ENCODE data around the gene ADCYAP1R1. TPM values are rescaled to one million over a fixed set of nuclear protein-coding genes. Genes with fewer than 3 reads are reported as not detected.

Gene ADCYAP1R1
- total and polyA plus RNA-seq, 8 donors: 0.87 to 2.4 (median 1.4) TPM

- peaks cover 0 to 11% of the 10 kb centered on the region in 2 donors for H3K4me1 ChIP-seq
- DNase-seq (no peak), ATAC-seq (no peak)
- no peaks in the 10 kb centered on the region for H3K9me3 ChIP-seq
- no peaks in the 10 kb centered on the region for H3K36me3 ChIP-seq
- H3K4me3 ChIP-seq: no peak overlapping the region
- TF ChIP-seq CTCF (IDR thresholded peaks at IDR 0.05): no peak
- peaks cover 0 to 10% of the 10 kb centered on the region in 2 donors for H3K27me3 ChIP-seq
- no peak overlapping the region for H3K27ac ChIP-seq
- intact Hi-C loops (cut with DNase I): no loop called here
These were observed 26.4 kb downstream of the ADCYAP1R1 start for GRCh38 chr7:31078363-31078990.

GRCh38 chr7:31079126-31079823, 27.2 kb downstream of the ADCYAP1R1 start:
- ATAC-seq: no peak
- intact Hi-C loops (cut with DNase I): no loop called here

GRCh38 chr7:31079824-31080511, 27.9 kb downstream of the ADCYAP1R1 start:
- no peaks in the 10 kb centered on the region for H3K36me3 ChIP-seq
- H3K4me1 ChIP-seq: peaks cover 0 to 11% of the 10 kb centered on the region in 2 donors
- DNase-seq: no peak
- intact Hi-C loops (cut with DNase I): no loop called here
- no peak overlapping the region for H3K4me3 ChIP-seq
- no peak for ATAC-seq
- H3K27ac ChIP-seq: no peak overlapping the region
- H3K9me3 ChIP-seq: no peaks in the 10 kb centered on the region
- no peak for TF ChIP-seq CTCF (IDR thresholded peaks at IDR 0.05)
- H3K27me3 ChIP-seq: peaks cover 0 to 10% of the 10 kb centered on the region in 2 donors

More at GRCh38 chr7:31079126-31079823, 27.2 kb downstream of the ADCYAP1R1 start:
- H3K4me1 ChIP-seq: peaks cover 0 to 11% of the 10 kb centered on the region in 2 donors
- DNase-seq: no peak
- H3K27ac ChIP-seq: no peak overlapping the region
- H3K4me3 ChIP-seq: no peak overlapping the region
- no peaks in the 10 kb centered on the region for H3K9me3 ChIP-seq
- TF ChIP-seq CTCF (IDR thresholded peaks at IDR 0.05): no peak
- H3K27me3 ChIP-seq: peaks cover 0 to 10% of the 10 kb centered on the region in 2 donors
- H3K36me3 ChIP-seq: no peaks in the 10 kb centered on the region

DNA sequence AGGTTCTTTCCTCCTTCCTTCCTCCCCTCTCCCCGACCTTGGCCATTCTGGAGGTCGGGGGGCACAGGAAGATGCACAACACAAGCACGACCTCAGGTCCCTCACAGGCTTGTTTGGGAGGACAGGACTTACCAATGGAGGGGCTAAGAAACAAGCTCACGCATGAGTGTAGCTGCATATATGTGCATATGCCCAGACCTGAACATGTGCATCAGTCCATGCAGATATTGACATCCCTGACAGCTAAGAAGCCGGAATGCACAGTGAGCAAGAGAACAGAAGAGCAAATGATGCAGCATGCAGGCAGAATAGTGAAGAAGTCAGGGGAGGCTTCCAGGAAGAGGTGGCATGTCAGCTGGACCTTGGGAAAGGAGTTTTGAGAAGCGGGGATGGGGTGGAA, 28.7 kb downstream of the ADCYAP1R1 start:
- Histone ChIP-seq H3K27me3 (peaks cover 0 to 10% of the 10 kb centered on the region in 2 donors), H3K4me1 (peaks cover 0 to 11% of the 10 kb centered on the region in 2 donors), H3K36me3 (no peaks in the 10 kb centered on the region), H3K4me3 (no peak overlapping the region), H3K27ac (no peak overlapping the region), H3K9me3 (no peaks in the 10 kb centered on the region)
- intact Hi-C loops (cut with DNase I): no loop called here
- DNase-seq (no peak), ATAC-seq (no peak)
- TF ChIP-seq CTCF (IDR thresholded peaks at IDR 0.05): no peak

- no peak for TF ChIP-seq CTCF (IDR thresholded peaks at IDR 0.05)
- no peaks in the 10 kb centered on the region for H3K9me3 ChIP-seq
- ATAC-seq: no peak
- intact Hi-C loops (cut with DNase I): no loop called here
- H3K4me3 ChIP-seq: no peak overlapping the region
- H3K36me3 ChIP-seq: no peaks in the 10 kb centered on the region
- peaks cover 0 to 10% of the 10 kb centered on the region in 2 donors for H3K27me3 ChIP-seq
- DNase-seq: no peak
- peaks cover 0 to 11% of the 10 kb centered on the region in 2 donors for H3K4me1 ChIP-seq
- H3K27ac ChIP-seq: peak overlapping the region in 1 of 2 donors; percentile 37
These were observed 29.9 kb downstream of the ADCYAP1R1 start for GRCh38 chr7:31082017-31082416.
